ENCODE results near the gene LY86. TPM values are rescaled to one million over a fixed set of nuclear protein-coding genes. Genes with fewer than 3 reads are reported as not detected.

LY86 gene
- total RNA-seq, 1 donor from 2014 or later: not detected

DNA sequence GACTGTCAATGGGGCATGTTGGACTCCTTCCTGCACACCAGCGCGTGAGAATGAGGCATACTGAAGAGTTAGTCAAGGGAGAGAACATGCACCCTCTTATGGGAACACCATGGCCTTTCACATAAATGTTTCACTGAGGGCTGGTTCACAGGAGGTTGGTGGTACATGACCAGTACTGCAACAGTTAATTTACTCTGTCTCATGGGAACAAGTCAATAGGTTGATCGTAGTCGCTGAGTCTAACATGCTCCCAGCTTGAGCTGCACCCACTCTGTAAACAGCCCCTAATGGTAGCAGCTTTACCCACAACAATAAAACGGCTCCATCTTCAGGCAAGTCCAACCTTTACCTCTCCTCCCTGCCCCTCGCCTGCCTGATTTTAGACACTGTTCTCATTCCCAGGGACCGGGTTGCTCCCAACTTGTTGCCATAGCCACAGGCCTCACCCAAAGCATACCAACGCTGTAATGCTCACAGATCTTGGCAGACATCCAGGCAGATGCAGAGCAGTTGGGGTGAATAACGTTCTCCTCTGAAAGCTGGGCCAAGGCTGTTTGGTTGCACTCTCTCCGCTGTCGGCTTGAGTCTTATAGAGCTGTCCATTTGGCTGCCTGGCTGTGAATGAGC is 111.3 kb downstream of the LY86 start:
- peaks cover 11% of the 10 kb centered on the region for H3K9me3 Mint-ChIP-seq (ENCODE audit: unreplicated experiment)
- DNase-seq: peak; percentile 27
- no peaks in the 10 kb centered on the region for H3K27me3 Mint-ChIP-seq (ENCODE audit: unreplicated experiment)
- H3K4me1 Mint-ChIP-seq (ENCODE audit: low read depth, unreplicated experiment): peaks cover 49% of the 10 kb centered on the region
- H3K36me3 Mint-ChIP-seq (ENCODE audit: unreplicated experiment): no peaks in the 10 kb centered on the region
- H3K27ac Mint-ChIP-seq (ENCODE audit: unreplicated experiment): no peak overlapping the region
- H3K4me3 Mint-ChIP-seq (ENCODE audit: unreplicated experiment): no peak overlapping the region
- TF ChIP-seq, protein P1, sequence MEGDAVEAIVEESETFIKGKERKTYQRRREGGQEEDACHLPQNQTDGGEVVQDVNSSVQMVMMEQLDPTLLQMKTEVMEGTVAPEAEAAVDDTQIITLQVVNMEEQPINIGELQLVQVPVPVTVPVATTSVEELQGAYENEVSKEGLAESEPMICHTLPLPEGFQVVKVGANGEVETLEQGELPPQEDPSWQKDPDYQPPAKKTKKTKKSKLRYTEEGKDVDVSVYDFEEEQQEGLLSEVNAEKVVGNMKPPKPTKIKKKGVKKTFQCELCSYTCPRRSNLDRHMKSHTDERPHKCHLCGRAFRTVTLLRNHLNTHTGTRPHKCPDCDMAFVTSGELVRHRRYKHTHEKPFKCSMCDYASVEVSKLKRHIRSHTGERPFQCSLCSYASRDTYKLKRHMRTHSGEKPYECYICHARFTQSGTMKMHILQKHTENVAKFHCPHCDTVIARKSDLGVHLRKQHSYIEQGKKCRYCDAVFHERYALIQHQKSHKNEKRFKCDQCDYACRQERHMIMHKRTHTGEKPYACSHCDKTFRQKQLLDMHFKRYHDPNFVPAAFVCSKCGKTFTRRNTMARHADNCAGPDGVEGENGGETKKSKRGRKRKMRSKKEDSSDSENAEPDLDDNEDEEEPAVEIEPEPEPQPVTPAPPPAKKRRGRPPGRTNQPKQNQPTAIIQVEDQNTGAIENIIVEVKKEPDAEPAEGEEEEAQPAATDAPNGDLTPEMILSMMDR (IDR thresholded peaks at IDR 0.05; ENCODE audit: partially characterized antibody, unreplicated experiment): no peak

DNA sequence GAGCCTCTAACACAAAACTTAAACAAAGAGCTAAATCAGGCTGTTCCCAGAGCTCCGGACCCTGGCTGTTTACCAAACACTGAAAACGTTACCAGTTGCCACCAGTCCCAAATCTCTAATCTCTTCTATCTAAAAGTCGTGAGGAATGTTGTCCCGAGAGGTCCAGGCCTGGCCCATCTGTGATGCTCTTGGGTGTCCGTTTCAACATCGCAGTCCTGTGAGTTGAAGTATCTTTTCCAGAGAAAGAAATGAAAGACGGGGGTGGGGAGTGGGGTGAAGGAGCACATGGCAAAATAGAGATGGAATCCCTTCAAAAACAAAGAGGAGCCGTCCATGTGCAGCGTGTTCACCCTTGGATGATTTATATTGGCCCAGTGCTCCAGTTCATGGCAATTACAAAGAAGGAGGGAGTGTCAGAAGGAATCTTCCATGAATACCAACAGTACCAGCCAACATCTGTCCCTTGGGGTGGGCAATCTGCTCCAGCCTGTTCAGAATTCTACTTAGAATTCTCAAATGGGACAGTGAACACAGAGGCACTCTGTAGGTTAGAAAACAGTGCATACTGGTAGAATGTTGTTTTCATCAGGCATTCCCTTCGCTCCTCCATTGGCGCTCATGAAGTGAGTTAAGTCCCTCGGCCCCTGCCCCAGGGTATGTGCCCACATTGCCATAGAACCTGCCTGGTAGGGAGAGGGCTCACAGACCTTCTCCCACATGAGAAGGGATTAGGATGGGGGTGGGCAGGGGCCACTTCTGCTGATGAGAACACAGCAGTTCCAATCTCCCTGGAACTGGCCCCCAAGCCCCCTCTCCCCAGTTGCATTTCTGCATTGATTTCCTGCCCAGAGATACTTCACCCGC is 112.1 kb downstream of the LY86 start:
- Mint-ChIP-seq H3K9me3 (ENCODE audit: unreplicated experiment) (peaks cover 6% of the 10 kb centered on the region), H3K36me3 (ENCODE audit: unreplicated experiment) (no peaks in the 10 kb centered on the region), H3K27ac (ENCODE audit: unreplicated experiment) (peak overlapping the region; percentile 49)

GRCh38 chr6:6701864-6702263 is 113.3 kb downstream of the LY86 start:
- H3K27ac Mint-ChIP-seq (ENCODE audit: unreplicated experiment): no peak overlapping the region
- peaks cover 6% of the 10 kb centered on the region for H3K9me3 Mint-ChIP-seq (ENCODE audit: unreplicated experiment)
- TF ChIP-seq, protein P1 (IDR thresholded peaks at IDR 0.05; ENCODE audit: partially characterized antibody, unreplicated experiment): no peak
- no peak for DNase-seq
- H3K4me3 Mint-ChIP-seq (ENCODE audit: unreplicated experiment): no peak overlapping the region
- no peaks in the 10 kb centered on the region for H3K36me3 Mint-ChIP-seq (ENCODE audit: unreplicated experiment)
- no peaks in the 10 kb centered on the region for H3K27me3 Mint-ChIP-seq (ENCODE audit: unreplicated experiment)
- peaks cover 40% of the 10 kb centered on the region for H3K4me1 Mint-ChIP-seq (ENCODE audit: low read depth, unreplicated experiment)

More for the DNA sequence above, 112.1 kb downstream of the LY86 start:
- TF ChIP-seq, protein P1 (IDR thresholded peaks at IDR 0.05; ENCODE audit: partially characterized antibody, unreplicated experiment): no peak
- DNase-seq: no peak
- H3K4me1 Mint-ChIP-seq (ENCODE audit: low read depth, unreplicated experiment): peaks cover 45% of the 10 kb centered on the region
- H3K27me3 Mint-ChIP-seq (ENCODE audit: unreplicated experiment): no peaks in the 10 kb centered on the region
- peak overlapping the region; percentile 57 for H3K4me3 Mint-ChIP-seq (ENCODE audit: unreplicated experiment)

DNA sequence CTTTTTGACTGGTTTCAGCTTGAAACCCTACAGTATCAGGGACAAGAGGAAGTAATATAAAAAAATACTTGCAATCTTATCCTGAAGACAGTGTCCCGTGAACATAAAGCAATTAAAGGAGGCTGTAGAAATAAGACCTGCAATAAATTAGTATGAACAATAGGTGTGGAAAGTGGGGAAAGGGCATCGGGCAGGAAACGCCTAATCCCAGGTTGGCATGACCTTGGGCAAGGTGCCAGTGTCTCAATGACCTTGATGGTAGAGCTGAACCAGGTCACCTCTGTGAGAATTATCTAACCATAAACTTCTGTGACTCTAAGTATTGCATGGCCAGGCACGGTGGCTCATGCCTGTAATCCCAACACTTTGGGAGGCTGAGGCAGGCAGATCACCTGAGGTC is 115.2 kb downstream of the LY86 start:
- TF ChIP-seq, protein P1 (IDR thresholded peaks at IDR 0.05; ENCODE audit: partially characterized antibody, unreplicated experiment): no peak
- H3K27me3 Mint-ChIP-seq (ENCODE audit: unreplicated experiment): no peaks in the 10 kb centered on the region
- peaks cover 40% of the 10 kb centered on the region for H3K4me1 Mint-ChIP-seq (ENCODE audit: low read depth, unreplicated experiment)
- no peak overlapping the region for H3K27ac Mint-ChIP-seq (ENCODE audit: unreplicated experiment)
- H3K4me3 Mint-ChIP-seq (ENCODE audit: unreplicated experiment): no peak overlapping the region
- peaks cover 6% of the 10 kb centered on the region for H3K9me3 Mint-ChIP-seq (ENCODE audit: unreplicated experiment)
- no peak for DNase-seq
- H3K36me3 Mint-ChIP-seq (ENCODE audit: unreplicated experiment): no peaks in the 10 kb centered on the region
